T follicular helper cell (primary cell): ENCODE data around the gene KCNG1.

Experiments
- DNase-seq: peaks from one replicate; pipeline ENCODE4 v3.0.0-alpha.2; 2020; ENCODE audit warnings: low read depth

The KCNG1 gene

DNA sequence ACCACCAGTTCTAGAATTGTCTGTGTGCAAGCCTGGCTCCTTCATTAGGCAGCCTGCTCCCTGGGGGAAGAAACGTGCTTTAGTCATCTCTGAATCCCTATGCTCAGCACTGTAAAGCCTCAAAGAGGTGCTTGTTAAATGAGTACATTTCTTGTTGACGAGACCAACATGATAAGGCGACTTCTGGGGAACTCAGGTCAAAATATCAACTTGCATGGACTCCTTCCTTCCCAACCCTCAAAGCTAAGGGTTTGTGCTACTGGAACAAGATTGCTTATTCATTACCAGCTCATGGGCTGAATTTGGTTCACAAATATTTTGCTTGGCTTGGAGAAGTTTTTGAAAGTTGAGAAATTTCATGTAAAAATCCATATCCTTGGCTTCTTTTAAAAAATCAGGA lies 10.6 kb downstream of the KCNG1 start:
- DNase-seq, result no peak

DNA sequence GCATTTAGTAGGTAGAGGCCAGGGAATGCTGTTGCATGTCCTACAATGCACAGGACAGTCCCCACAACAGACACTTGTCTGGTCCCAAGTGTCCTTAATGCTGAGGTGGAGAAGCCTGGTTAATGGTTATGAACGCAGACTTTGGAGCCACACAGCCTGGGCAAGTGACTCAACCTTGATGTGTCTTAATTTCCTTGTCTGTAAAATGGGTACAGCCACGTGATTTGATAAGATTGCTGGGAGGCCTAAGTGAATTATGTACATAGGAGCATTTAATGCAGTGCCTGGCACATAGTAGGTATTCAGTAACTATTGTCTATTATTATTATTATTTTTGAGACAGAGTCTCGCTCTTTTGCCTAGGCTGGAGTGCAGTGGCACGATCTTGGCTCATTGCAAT lies 11.4 kb downstream of the KCNG1 start:
- no peak for DNase-seq

DNA sequence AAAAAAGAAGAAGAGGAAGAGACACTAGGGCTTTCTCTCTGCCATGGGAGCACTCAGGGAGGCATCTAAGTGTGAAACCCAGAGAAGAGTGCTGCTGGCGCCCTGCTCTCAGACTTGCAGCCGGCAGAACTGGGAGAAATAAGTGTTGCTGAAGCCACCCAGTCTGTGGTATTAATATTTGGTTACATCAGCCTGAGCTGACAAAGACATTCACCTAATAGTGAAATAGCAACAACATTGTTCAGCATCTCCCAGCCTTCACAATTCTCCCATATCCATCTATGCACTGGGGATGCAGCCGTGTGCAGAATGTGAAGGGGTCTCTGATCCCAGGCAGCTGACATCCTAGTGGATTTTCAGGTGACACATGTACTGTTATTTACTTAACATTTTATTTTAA lies 12.0 kb downstream of the KCNG1 start:
- no peak for DNase-seq

DNA sequence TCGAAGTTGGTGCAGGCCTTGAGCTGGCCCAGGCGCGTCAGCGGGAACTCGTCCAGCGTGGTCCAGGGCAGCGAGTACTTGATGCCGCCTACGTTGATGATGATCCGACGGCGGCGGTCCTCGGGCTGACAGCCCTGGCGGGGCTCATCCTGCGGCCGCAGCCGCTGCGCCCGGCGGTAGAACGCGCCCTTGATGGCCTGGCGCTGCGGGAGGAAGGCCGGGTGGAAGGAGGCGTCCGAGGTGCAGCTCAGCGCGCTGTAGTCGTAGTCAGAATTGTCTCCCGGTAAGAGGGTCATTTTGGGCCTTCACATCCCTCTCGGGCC lies 12.9 kb downstream of the KCNG1 start:
- no peak for DNase-seq

DNA sequence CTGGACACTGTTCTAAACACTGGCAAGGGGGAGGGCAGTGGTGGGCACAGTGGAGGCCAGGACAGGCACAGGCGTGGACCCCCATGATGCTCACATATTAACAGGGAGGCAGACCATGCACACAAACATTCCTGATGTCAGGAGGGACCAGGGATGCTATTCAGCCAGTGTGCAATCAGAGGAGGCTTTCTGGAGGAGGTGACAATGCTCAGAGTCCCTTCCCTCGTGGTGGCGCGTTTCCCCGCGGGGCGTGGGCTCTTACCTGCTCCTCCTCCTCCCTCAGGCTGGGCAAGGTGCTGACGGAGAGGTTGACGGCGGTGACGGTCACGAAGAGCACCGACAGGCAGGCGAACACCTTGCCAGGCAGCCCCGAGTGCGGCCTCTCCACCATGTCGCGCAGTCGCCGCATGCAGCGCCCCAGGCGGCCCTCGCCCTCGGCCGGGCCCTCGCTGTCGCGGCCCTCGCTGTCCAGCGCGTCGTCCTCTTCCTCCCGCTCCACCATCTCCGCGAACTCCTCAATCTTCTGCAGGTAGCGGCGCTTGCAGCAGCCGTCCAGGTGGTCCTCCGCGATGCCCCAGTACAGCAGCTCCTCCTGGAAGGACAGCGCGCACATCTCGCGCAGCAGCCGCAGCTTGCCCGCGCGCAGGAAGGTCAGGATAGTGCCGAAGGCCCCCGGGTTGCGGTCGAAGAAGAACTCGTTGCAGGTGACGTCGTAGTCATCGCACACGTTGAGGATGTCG lies 13.4 kb downstream of the KCNG1 start:
- no peak for DNase-seq

DNA sequence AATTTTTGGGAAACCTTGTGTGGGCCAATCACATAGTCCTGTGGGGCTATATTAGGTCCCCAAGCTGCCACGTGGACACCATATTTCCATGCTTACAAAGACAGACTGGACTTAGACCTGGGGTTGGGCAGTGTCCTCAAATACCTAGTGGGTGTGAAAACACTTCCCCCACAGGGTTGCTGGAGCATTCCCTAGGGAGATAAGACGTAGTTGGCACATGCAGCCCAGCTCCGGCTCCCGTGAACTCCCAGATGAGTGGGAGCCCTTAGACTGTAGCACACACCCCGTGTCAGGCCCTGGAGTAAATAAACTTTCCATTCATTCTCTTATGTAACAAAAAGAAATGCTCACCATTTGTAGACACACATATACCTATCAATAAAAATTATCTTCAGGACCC lies 14.2 kb downstream of the KCNG1 start:
- no peak for DNase-seq

DNA sequence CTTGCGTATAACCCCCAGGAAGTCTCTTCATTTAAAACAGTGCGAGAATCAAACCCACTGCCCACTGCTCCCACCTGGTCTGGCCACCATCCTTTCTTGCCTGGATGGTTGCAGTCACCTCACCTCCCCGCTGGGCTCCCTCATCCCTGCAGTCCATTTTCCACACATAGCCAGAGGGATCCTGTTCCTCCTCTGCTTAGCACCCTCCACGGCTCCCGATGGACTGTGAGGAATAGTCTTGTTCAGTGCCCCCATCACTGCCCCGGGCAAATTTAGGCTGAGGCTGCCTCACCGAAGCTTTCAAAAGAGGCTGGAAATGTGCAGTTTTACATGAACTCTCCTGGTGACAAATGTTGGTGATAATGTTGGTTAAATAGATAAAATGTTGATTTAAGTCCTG lies 17.7 kb downstream of the KCNG1 start:
- no peak for DNase-seq

DNA sequence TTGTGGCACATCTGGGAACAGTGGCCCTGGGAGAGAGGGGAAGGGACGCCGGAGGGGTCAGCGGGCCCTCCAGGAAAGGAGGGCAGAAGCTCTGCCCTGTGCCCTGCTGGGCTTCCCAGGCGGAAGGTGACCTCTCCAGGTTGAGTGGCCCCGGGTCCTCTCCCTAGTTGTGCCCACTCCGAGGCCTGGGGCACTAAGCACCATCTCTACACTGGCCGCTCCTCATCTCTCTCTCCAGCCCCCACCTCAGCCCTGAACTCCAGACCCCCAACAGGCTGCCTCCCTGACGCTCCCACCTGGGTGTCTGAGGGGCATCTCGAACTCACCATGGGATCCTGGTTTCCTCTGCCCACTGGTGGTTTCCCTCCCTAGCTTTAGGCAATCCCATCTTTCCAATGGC lies 18.1 kb downstream of the KCNG1 start:
- DNase-seq, result no peak

DNA sequence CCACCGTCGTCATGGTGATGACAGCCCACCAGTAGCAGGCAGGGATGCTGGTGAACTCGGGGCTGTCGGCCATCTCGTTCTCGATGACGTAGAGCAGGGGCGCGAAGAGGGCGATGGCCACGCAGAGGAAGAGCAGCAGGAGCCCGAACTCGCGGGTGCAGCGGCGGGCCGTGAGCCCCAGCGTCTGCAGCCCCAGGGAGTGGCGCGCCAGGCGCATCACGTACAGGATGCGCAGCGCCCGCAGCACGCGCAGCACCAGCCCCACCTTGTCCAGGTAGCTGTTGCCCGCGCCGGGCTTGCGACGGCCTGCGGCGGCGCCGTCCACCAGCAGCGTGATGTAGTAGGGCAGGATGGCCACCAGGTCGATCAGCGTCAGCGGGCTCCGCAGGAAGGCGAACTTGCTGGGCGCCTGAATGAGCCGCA lies 18.6 kb downstream of the KCNG1 start:
- DNase-seq, result no peak

DNA sequence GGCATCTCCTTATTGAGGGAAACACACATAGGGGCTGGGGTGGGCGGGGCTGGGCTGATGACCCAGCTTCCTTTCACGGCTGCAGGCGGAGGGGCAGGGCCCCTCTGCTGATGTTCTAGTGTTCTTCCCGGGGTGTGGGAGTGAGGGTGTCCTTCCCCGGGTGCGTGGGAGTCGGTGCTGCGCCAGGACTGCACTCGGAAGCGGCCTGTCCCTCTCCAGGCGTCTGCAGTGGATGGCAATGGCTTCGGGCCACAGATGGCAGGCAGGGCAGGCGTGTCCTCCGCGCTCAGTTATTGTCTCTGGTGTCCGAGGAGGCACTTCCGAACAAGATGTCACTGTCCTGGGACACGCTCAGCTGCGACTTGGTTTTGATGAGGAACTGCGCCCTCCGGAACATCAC lies 19.2 kb downstream of the KCNG1 start:
- no peak for DNase-seq

DNA sequence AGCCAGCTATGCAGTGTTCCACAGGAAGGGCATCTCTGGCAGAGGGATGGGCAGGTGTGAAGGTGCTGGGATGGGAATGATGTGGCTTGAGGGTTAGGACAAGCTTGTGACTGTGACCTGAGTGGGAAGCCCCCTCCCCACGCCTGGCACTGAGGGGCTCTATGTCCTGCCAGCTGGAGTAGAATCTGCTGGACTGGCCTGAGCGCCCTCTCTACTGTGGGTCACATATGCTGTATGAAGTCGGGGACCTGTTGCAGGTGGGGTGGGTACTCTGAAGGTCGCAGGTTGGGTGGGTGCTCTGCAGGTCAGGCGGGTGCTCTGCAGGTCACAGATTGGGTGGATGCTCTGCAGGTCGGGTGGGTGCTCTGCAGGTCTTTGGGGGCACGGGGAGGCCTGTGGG lies 20.3 kb downstream of the KCNG1 start:
- DNase-seq, result no peak

DNA sequence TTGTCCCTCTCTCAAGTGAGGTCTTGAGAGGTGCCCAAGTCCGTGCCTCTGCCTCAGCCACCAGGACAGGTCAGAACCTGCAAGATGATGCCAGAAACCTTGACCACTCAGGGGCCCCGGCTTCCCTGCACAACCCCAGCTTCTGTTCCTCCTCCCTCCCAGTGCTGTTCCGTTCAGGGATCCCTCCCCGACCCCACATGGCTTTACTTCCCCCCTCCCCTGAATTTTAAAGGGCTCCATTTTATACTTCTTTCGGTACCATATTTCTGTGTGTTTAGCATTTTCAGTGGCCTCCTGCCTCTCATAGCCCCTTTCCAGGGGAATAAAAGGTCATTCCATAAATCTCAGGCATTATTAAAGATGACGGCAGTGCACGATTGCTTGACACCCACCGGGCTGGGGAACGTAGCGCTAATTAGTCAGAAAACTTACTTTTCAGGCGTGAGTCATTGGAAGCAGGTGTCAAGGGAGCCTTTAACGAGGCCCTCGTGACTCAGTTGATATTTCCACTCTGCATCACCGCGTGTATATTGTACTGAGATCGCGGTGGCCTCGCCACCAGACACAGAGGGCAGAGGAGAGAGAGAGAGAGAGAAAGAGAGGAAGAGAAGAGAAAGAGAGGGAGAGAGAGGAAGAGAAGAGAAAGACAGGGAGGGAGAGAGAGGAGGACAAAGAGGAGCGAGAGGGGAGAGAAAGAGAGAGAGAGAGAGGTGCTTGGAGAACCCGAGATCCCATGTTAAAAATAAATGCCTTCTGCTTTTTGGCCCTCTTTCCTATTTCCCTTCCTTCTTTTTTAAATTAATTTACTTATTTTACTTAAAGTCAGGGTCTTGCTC lies 21.3 kb downstream of the KCNG1 start:
- no peak for DNase-seq

DNA sequence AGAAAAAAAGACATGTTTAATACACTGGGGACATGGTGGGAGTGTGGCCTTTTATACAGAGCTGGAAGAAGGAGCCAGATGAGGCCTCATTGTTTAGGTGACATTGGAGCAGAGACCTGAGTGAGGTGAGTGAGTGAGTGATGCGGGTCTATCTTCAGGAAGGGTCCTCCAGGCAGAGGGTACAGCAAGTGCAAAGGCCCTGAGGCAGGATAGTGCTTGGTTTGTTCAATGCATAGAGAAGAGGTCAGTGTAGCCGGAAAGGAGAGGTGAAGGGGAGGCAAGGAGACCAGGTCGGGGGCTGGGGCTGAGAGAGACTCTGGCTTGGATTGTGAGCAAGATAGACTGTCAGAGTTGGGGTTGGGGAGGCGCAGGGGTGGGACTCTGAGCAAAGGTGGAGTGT lies 23.6 kb downstream of the KCNG1 start:
- no peak for DNase-seq

DNA sequence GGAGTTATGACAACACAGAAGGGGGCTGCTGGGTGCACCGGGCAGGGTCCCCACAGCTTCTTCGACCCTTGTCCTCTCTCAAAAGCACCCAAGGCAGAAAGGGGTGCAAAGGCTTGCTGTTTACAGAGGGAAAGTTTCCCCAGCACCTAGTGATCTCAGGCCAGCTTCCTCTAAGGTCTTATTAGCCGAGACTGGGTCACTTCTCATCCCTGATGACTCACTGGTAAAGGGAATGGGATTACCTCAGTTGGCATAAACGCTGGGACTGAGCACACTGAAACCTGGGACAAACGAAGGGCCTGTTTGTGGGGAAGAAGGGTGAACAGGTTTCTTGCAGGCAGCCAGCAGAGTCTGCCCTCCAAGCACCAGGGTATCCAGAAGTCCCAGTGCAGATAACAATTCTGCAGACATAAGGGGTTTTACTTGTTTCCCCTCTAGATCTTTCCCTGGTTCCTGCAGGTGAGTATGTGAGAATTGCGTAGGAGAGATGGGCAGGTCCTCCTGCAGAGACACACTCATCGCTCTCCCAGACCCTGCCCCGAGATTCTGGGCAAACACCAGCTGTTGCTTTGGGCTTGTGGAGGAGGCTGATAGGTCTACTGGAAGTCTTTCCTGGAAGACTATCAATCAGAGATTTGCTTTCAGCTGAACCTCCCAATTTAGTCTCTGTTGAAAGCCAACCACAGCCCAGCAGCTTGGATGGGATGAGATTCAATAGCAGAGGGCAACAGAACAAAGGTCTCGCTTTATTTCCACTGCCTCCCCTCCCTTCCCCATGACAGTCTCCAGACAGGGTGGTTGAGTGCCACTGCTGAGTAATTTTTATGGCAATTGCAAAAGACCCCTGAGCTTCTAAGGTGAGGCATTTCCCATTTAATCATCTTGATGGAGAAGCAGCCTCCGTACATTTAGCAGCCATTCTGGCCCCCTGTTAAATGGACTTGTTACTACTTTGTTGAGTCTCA lies 25.7 kb downstream of the KCNG1 start:
- DNase-seq, result no peak

DNA sequence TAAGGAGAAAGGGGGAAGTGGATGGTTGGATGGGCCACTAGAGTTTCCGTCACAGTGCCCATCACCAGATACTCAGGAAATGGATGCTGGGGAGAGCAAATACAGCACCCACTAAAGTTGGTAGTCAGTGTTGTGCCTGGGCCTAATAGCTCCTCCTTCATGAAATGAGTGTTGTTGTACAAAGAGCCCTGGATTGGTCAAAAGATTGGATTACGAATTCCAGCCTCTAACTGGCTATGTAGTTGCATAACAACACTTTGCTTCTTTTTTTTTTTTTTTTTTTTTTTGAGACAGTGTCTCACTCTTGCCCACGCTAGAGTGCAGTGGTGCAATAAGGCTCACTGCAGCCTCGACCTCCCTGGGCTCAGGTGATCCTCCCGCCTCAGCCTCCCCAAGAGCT lies 27.4 kb downstream of the KCNG1 start:
- no peak for DNase-seq

DNA sequence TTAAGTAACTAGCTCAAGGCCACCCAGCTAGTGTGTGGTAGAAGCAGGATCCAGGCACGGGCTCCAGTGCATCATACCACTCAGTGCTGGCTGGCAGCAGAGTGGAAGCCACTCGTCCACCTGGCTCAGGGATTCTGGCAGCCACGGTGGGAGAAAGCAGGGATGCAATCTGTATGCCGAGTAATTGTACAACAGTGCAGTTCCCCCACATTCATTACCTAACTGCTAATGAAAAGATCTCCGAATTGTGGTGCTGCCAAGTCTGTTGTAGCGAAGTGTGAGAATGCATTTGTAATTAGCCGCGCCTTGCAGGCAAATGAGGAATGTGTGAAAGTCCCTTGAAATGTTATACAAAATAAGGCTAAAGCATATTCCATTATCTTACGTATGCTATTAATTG lies 29.0 kb downstream of the KCNG1 start:
- no peak for DNase-seq

DNA sequence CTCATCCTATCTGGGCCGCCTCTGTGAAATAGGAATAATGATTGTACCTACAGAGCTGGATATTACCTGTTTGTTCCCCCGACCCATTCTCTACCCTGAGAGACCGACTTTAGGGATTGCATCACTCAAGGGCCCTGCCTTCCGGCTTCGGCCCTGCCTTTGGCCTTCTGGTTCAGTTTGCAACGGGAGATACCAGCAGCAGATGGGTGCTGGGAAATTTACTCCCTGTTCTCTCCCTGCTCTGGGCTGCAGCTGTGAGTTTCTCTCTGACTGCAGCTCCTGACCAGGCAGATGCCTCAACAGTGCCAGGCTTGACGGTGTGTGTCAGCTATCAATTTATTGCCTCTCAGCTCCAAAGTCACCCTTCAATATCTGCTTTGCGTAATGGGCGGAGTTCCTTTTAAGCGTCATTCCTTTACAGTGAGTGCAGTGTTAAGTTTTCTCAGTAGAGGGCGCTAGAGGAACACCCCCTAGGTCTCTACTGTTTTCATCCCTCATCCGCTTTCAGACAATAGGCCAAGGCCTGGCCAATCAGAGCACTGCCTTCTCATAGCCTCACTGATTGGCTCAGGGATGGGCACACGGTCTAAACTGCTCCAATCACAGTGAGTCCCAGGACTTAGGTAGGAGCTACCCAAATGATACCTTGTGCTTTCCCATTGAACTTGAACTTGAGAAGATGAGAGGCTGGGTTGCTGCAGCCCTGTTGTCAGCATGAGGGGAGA lies 30.0 kb downstream of the KCNG1 start:
- no peak for DNase-seq

DNA sequence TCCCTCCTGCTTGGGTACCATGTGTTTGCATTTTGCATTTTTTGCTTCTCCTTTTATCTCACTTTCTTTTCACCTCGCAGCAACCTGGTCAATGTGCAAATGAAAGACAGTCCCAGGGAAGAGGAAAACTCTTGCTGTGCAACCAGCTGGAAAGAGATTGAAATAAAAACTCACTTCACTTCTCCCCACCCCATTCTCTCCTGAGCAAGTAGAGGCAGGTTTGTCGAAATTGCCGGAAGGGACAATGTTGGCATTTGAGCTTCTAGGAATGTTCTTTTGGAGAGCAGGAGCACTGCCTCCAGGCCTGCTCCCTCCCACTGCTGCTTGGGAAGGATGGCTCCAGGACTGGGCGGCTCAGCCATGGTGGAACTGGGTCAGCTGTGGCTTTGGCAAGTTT lies 30.6 kb downstream of the KCNG1 start:
- DNase-seq, result no peak

DNA sequence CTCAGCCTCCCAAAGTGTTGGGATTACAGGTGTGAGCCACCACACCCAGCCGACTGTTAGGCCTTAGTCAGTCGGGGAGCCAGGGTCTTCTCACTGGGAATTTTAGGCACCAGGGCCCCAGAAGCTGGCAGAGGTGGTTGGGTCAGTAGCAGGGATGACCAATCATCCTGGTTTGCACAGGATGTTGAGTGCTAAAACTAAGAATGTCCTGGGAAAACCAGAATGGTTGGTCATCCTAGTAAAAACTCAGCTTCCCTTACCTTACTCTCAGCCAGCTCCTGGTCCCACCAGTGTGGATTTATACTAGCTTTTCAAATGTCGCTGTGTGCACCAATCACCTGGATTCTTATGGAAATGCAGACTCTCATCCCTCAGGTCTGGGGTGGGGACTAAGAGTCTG lies 31.8 kb downstream of the KCNG1 start:
- no peak for DNase-seq

DNA sequence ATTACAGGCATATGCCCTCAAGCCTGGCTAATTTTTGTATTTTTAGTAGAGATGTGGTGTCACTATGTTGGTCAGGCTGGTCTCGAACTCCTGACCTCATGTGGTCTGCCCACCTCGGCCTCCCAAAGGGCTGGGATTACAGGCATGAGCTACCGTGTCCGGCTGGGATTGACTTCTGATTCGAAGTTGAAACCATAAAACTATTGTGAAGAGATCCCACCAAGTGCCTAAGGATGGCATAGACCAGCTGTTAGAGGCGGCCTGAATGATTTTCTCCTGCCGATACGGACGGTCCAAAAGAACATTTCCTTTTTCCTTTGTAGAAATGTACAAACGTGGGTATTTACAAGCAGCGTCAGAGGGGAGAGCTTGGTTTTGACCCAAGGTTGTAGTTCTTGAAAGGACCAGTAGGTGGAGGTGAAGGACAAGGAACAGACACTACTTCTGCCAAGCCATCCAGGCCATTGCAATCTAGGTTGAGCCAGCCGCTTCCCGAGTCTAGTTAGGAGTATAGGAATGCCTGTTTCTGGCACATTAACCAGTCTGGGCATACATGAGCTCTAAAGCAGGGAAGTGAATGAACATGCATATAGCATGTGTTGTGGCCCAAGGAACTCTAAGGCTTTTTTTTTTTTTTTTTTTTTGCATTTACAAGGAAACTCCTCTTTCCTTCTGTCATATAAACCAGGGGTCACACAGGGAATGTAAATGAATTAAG lies 35.3 kb downstream of the KCNG1 start:
- DNase-seq, result peak; percentile 49

DNA sequence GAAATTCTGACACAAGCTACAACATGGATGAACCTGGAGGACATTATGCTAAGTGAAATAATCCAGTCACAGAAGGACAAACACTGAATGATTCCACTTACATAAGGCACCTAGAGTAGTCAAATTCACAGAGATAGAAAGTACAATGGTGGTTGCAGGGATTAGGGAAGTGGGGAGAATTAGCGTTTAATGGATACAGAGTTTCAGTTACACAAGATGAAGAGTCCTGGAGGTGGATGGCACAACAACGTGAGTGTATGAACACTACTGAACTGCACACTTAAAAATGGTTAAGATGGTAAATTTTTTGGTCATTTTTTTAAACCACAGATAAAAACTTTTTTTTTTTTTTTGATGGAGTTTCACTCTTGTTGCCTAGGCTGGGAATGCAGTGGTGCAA lies 39.6 kb downstream of the KCNG1 start:
- DNase-seq, result no peak
